PC-9 (cell line): ENCODE results near the gene PPWD1. TPM values are rescaled to one million over a fixed set of nuclear protein-coding genes. Genes with fewer than 3 reads are reported as not detected.
A peak's percentile ranks its signal among the peaks of the same experiment; 100 is the strongest.

ENCODE experiments used
- Bru-seq: library from RNA; stranded (reverse); fragments of 400-500 nt; gene quantifications from one replicate; lab custom pipeline; 2021; lab: Mats Ljungman, UMichigan
- BruChase-seq, 2 experiments: library from RNA; stranded (reverse); fragments of 400-500 nt; gene quantifications; one replicate each; lab custom pipeline; 2021; lab: Mats Ljungman, UMichigan
- BruUV-seq: library from RNA; stranded (reverse); fragments of 400-500 nt; replicated peaks from 2 replicates; lab custom pipeline; 2021; lab: Mats Ljungman, UMichigan
- CTCF ChIA-PET: fragments of 300-600 bp; sonication (Branson Sonifier 250); formaldehyde crosslinking; loops from one replicate; lab custom pipeline; 2022; ENCODE audit warnings: antibody characterized with exemption; lab: Charles Lee
- POLR2A ChIA-PET: fragments of 300-600 bp; sonication (Branson Sonifier 250); formaldehyde crosslinking; loops from one replicate; lab custom pipeline; 2022; ENCODE audit warnings: antibody characterized with exemption; ENCODE audit not compliant: unreplicated experiment; lab: Charles Lee
- DNase-seq, 2 experiments: peaks; one replicate each; pipeline versions ENCODE4 v3.0.0 to v3.0.0-alpha.2; 2015 to 2022; ENCODE audit warnings: mixed read lengths in 1 of 2
- H2AFZ ChIP-seq: fragments of 200-600 bp; sonication (generic); 2 replicates; pipeline ENCODE4 v1.8.1; 2017; ENCODE audit warnings: antibody characterized with exemption
- H3F3A ChIP-seq: fragments of 200-600 bp; sonication (generic); 2 replicates; pipeline ENCODE4 v1.8.1; 2017; ENCODE audit warnings: antibody characterized with exemption, mild to moderate bottlenecking, low read depth; ENCODE audit not compliant: insufficient read depth
- H3K27ac ChIP-seq: fragments of 200-600 bp; sonication (generic); 2 replicates; pipeline ENCODE4 v1.6.1; 2016; ENCODE audit warnings: mixed run types
- H3K27me3 ChIP-seq: fragments of 200-600 bp; sonication (generic); 2 replicates; pipeline ENCODE4 v1.6.1; 2016; ENCODE audit warnings: low read depth, mixed run types; ENCODE audit not compliant: insufficient read depth
- H3K36me3 ChIP-seq: fragments of 200-600 bp; sonication (generic); 2 replicates; pipeline ENCODE4 v1.6.1; 2016; ENCODE audit warnings: low read depth, mixed run types
- H3K4me1 ChIP-seq: fragments of 200-600 bp; sonication (generic); replicated peaks from 2 replicates; pipeline ENCODE4 v1.6.1; 2016; ENCODE audit warnings: mixed run types; ENCODE audit not compliant: insufficient read depth
- H3K4me2 ChIP-seq: fragments of 200-600 bp; sonication (generic); 2 replicates; pipeline ENCODE4 v1.6.1; 2017; ENCODE audit warnings: mixed run types
- H3K4me3 ChIP-seq: fragments of 200-600 bp; sonication (generic); 2 replicates; pipeline ENCODE4 v1.6.1; 2016; ENCODE audit warnings: mixed run types
- H3K79me2 ChIP-seq: fragments of 200-600 bp; sonication (generic); 2 replicates; pipeline ENCODE4 v1.6.1; 2017; ENCODE audit warnings: low read depth, mixed run types
- H3K9me2 ChIP-seq: fragments of 200-600 bp; sonication (generic); 2 replicates; pipeline ENCODE4 v1.8.1; 2017; ENCODE audit warnings: mild to moderate bottlenecking; ENCODE audit not compliant: insufficient read depth
- H3K9me3 ChIP-seq: fragments of 200-600 bp; sonication (generic); 2 replicates; pipeline ENCODE4 v1.8.1; 2016; ENCODE audit warnings: low read depth; ENCODE audit not compliant: insufficient read depth
- H4K20me1 ChIP-seq: fragments of 200-600 bp; sonication (generic); 2 replicates; pipeline ENCODE4 v1.8.1; 2017; ENCODE audit not compliant: insufficient read depth
- EZH2 ChIP-seq: fragments of 200-600 bp; sonication (generic); IDR thresholded peaks from 2 replicates; pipeline ENCODE4 v1.8.0; 2017; ENCODE audit warnings: antibody characterized with exemption, low read depth
- intact Hi-C: fragments of 100-400 bp; cut with micrococcal nuclease; formaldehyde crosslinking; loops from one replicate; pipeline ENCODE4 v1.10.0; 2022; ENCODE audit not compliant: unreplicated experiment
- long read RNA-seq: library from polyadenylated mRNA; stranded (forward); transcript quantifications from one replicate; pipeline ENCODE4 v2.0.0, GENCODE V29; 2022
- total RNA-seq: library from RNA; stranded (reverse); gene quantifications from 2 replicates; pipeline ENCODE4 v1.2.3, GENCODE V29; 2021
- TF ChIP-seq, protein P1 (sequence below): fragments of 200-600 bp; sonication (generic); conservative IDR thresholded peaks from 2 replicates; pipeline ENCODE4 v1.6.1; 2017; ENCODE audit warnings: mixed run types, antibody characterized with exemption, mild to moderate bottlenecking, moderate library complexity

The PPWD1 gene
- total RNA-seq (37.4 and 38.9 TPM in 2 replicates), Bru-seq, nascent RNA (percentile 85 among the genes with signal in this experiment), BruChase-seq, experiment 1, labeled RNA remaining after a 2-hour chase (percentile 94 among the genes with signal in this experiment), BruChase-seq, experiment 2, labeled RNA remaining after a 6-hour chase (percentile 85 among the genes with signal in this experiment)
- long read RNA-seq, transcript PPWD1-201 (11 exons, 2,166 nt): major isoform, 55 of 63 reads
- long read RNA-seq, partial matches to known transcripts: 4 of 63 reads
- long read RNA-seq, other reads (novel, unspliced or antisense): 4 of 63 reads

- peak within 1 kb of the TSS; percentile 99 for H2AFZ ChIP-seq
- POLR2A ChIA-PET: interaction anchor here (0.5 to 0.6 kb wide), 3 partner anchors 117 to 367 kb away, joined by 3 to 4 read pairs (median 3); no protein-coding TSS in a partner anchor
- peaks cover 22% of the 10 kb centered on the region for H3K4me1 ChIP-seq
- peak within 1 kb of the TSS; percentile 78 for H3K27ac ChIP-seq
- H3K9me3 ChIP-seq: no peaks in the 10 kb centered on the region
- no peaks in the 10 kb centered on the region for H3K27me3 ChIP-seq
- CTCF ChIA-PET: interaction anchor here (0.6 to 1.2 kb wide), 2 partner anchors 79 to 357 kb away, joined by 4 to 13 read pairs; no protein-coding TSS in a partner anchor
- H3K79me2 ChIP-seq: peaks cover 41% of the 10 kb centered on the region
- no peaks in the 10 kb centered on the region for H3K9me2 ChIP-seq
- TSS peak; percentile 72 for BruUV-seq
- H3K4me2 ChIP-seq: peak within 1 kb of the TSS; percentile 87
- DNase-seq: peak; percentile 90 to 93
- no peaks in the 10 kb centered on the region for H3K36me3 ChIP-seq
- H3F3A ChIP-seq: no peaks in the 10 kb centered on the region
- no peaks in the 10 kb centered on the region for H4K20me1 ChIP-seq
- intact Hi-C loops: no loop called here
- H3K4me3 ChIP-seq: peak within 1 kb of the TSS; percentile 80
- TF ChIP-seq, protein P1, sequence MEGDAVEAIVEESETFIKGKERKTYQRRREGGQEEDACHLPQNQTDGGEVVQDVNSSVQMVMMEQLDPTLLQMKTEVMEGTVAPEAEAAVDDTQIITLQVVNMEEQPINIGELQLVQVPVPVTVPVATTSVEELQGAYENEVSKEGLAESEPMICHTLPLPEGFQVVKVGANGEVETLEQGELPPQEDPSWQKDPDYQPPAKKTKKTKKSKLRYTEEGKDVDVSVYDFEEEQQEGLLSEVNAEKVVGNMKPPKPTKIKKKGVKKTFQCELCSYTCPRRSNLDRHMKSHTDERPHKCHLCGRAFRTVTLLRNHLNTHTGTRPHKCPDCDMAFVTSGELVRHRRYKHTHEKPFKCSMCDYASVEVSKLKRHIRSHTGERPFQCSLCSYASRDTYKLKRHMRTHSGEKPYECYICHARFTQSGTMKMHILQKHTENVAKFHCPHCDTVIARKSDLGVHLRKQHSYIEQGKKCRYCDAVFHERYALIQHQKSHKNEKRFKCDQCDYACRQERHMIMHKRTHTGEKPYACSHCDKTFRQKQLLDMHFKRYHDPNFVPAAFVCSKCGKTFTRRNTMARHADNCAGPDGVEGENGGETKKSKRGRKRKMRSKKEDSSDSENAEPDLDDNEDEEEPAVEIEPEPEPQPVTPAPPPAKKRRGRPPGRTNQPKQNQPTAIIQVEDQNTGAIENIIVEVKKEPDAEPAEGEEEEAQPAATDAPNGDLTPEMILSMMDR: no peak
- TF ChIP-seq EZH2: no peak
These were observed at the start of gene PPWD1, which contains the start of gene CENPK for GRCh38 chr5:65562731-65563701. PPWD1 (plus strand) TSS chr5:65563296; CDS start chr5:65563311, 15 bp downstream. CENPK (minus strand) TSS chr5:65563168; CDS start chr5:65554907, 8,261 bp downstream.

GRCh38 chr5:65525726-65526125 is 37.4 kb upstream of the PPWD1 start:
- ChIA-PET POLR2A (no interaction called here), CTCF (no interaction called here)

More at GRCh38 chr5:65525726-65526125, 37.4 kb upstream of the PPWD1 start:
- intact Hi-C loops: no loop called here
- no peak for DNase-seq
- BruUV-seq: no TSS peak
- no peaks in the 10 kb centered on the region for H3K36me3 ChIP-seq
- no peaks in the 10 kb centered on the region for H3F3A ChIP-seq
- no peak overlapping the region for H3K4me2 ChIP-seq
- H3K27me3 ChIP-seq: no peaks in the 10 kb centered on the region
- TF ChIP-seq, protein P1: no peak
- no peak for TF ChIP-seq EZH2
- H3K79me2 ChIP-seq: no peaks in the 10 kb centered on the region
- no peaks in the 10 kb centered on the region for H3K9me2 ChIP-seq
- no peaks in the 10 kb centered on the region for H3K9me3 ChIP-seq
- H3K27ac ChIP-seq: no peak overlapping the region
- no peak overlapping the region for H2AFZ ChIP-seq
- no peak overlapping the region for H3K4me3 ChIP-seq
- no peaks in the 10 kb centered on the region for H3K4me1 ChIP-seq
- H4K20me1 ChIP-seq: no peaks in the 10 kb centered on the region
